A172 (cell line): ENCODE measurements around the gene GLDC. TPM values are rescaled to one million over a fixed set of nuclear protein-coding genes. Genes with fewer than 3 reads are reported as not detected.

Experiments
- DNase-seq: peaks from one replicate; pipeline ENCODE4 v3.0.0-alpha.2; 2015; ENCODE audit warnings: low spot score
- total RNA-seq: library from RNA; depleted of rRNA; stranded (reverse); fragments of >200 nt; shearing (Covaris generic); gene quantifications from 2 replicates; pipeline ENCODE4 v1.2.3, GENCODE V29; 2014; rRNA removed

Gene GLDC
- total RNA-seq, 1 experiment from 2014 or later = 2.9 TPM

DNA sequence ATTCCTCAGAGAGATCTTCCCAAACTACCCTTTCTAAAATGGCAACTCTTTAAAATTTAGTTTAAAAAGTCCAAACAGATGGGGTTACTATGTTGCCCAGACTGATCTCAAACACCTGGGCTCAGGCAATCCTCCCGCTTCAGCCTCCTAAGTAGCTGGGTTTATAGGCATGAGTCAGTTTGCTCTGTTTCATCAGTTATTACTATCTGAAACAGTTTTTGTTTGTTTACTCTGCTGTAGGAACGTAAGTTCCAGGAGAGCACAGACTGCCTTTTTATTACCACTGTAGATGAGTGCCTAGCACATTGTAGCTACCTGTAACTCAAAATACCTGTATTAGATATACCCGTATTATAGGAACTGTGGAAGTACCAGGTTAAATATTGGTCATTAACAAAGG, 143.1 kb downstream of the GLDC start:
- DNase-seq = no peak

DNA sequence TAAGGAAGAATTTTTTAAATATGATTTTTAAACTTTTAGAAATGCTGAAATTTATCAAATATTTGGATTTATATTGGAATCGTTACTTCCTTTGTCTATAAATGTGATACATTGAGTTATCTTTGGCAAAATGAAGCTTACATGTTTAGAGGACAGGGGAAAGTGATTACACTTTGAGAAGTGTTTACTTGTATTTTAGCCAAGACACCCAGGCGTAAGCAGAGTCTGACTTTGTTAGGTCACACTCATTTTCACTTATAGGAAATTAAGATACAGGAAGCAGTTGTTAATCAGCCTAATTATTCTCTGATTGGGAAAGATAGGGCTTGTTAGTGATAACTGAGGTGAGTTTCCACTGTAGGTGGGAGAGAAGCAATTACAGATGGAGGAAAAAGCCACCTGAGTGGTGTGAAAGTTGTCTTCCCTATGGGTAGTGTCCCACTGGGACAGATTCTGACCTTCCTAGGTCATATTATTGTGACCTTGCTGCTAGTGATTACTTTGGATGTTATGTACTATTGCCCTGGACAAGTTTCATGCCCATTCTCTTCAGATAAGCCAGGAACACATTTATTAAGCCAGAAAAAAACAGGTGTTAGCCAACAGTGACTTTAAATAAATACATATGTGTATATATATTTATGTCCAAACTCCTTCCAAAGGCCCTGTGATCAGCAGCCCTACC, 143.9 kb downstream of the GLDC start:
- no peak for DNase-seq

DNA sequence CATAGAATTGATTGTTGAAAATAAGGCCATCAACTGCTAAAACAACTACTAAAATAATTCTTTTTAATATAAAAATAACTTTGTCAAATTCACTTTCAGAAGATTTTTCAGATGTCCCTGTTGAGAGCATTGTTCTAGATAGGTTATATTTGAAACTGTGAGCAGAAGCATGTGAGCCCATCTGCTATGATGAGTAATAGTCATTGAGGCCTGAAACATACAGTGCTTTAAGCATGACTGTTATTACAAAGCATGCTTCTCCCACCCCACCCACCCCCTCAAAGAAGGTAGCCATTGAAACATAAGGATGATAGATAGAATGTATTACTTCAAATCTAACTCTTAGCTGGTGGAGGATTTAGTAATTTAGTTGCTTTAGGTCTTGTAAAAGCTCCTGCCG, 146.5 kb downstream of the GLDC start:
- DNase-seq = no peak

DNA sequence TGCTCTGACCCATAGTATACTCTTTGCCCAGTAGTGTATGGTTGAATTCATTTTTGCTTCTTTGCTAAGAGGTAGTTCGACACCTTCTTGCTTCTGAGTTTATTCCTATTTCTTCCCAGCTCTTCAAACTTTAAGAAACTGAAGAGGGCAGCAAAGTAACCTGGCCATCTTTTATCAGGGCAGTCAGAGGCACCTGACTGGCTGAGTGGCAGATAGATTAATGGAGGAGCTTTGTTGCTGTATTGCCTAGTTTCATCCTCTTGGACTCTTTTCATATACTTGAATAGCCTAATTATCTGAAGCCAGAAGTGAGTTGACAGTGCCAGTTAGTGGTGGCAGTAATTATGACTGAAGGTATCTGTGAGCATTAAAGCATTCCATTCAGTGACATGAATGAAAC, 150.1 kb downstream of the GLDC start:
- no peak for DNase-seq

DNA sequence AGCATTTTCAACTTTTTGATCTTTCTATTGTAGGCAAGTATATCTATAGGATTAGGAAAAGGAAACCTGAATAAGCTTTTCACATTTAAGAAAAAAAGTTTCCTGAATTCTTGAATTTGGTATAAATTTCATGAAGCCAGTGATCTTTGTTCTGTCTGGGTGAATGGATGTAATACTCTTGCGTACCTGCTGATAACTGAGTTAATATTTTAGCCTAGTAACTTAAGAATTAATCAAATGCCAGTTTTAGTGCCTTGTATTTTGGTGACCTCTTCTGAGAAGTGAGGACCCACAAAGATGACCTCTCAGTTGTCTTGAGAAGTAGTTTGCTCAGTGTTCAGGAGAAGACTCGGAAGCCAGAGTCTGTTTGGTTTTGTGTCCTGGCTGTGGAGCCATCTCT, 154.7 kb downstream of the GLDC start:
- no peak for DNase-seq

DNA sequence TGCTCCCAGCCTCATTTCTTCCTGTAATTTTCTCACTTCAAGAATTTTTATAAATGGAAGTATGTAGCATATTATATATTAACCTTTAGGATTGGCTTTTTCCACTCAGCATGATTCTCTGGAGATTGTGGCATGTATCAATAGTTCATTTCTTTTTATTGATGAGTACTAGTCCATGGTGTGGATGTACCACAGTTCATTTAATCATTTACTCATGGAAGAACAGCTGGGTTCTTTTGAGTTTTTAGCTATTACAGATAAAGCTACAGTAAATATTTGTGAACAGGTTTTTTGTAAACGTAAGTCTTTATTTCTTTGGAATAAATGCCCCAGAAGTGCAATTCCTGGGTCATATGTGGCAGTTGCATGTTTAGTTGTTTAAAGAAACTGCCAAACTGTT, 156.4 kb downstream of the GLDC start:
- no peak for DNase-seq

DNA sequence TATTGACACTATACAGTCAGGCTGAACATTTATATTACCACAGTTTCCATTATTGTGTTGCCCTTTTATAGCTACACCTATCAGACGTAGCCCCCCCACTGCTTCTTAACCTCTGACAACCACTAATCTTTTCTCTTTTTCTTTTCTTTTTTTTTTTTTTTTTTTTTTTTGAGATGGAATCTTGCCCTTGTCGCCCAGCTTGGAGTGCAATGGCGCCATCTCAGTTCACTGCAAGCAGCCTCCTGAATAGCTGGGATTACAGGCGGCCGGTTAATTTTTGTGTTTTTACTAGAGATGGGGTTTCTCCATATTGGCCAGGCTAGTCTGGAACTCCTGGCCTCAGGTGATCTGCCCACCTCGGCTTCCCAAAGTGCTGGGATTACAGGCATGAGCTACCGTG, 157.1 kb downstream of the GLDC start:
- no peak for DNase-seq

DNA sequence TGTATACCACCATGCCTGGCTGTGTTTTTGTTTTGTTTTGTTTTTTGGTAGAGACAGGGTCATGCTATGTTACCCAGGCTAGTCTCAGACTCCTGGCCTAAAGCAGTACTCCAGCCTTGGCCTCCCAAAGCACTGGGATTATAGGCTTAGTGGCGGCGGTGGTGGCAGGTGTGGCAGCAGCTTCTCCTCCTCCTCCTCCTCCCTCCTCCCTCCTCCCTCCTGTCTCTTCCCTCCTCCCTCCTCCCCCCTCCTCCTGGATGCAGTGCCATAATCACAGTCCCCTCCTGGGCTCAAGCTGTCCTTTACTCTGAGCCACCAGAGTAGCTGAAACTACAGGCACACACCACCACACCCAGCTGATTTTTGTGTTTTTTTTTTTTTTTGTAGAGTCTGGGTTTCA, 161.3 kb downstream of the GLDC start:
- no peak for DNase-seq

Other genes with a start within 250 kb of the GLDC start
- 29.4 and 30.3 TPM in 2 replicates for gene UHRF2, start 232.5 kb downstream of the GLDC start, total RNA-seq
- 10.7 and 11.9 TPM in 2 replicates for gene KDM4C, start 112.2 kb upstream of the GLDC start, total RNA-seq